Calu3 (cell line): ENCODE results near the gene POU4F1. TPM values are rescaled to one million over a fixed set of nuclear protein-coding genes. Genes with fewer than 3 reads are reported as not detected.

Experiments
- BruUV-seq: library from RNA; stranded (reverse); fragments of 400-500 nt; replicated peaks from 2 replicates; lab custom pipeline; 2021; lab: Mats Ljungman, UMichigan
- CTCF ChIA-PET: fragments of 300-600 bp; sonication (Branson Sonifier 250); formaldehyde crosslinking; loops from one replicate; lab custom pipeline; 2022; ENCODE audit warnings: antibody characterized with exemption; lab: Charles Lee
- DNase-seq: peaks from one replicate; pipeline ENCODE4 v3.0.0; 2022
- H3K27ac Mint-ChIP-seq: one replicate; pipeline ENCODE4 v1.8.0; 2022; ENCODE audit warnings: mixed read lengths; ENCODE audit not compliant: unreplicated experiment
- H3K27me3 Mint-ChIP-seq: one replicate; pipeline ENCODE4 v1.8.0; 2022; ENCODE audit warnings: mixed read lengths; ENCODE audit not compliant: unreplicated experiment
- H3K36me3 Mint-ChIP-seq: one replicate; pipeline ENCODE4 v1.8.0; 2022; ENCODE audit warnings: mild to moderate bottlenecking, moderate library complexity, mixed read lengths; ENCODE audit not compliant: insufficient read depth, unreplicated experiment
- H3K4me1 Mint-ChIP-seq: one replicate; pipeline ENCODE4 v1.8.0; 2022; ENCODE audit warnings: mild to moderate bottlenecking, low read depth, mixed read lengths; ENCODE audit not compliant: unreplicated experiment
- H3K4me3 Mint-ChIP-seq: one replicate; pipeline ENCODE4 v1.8.0; 2022; ENCODE audit warnings: mild to moderate bottlenecking, low read depth, moderate library complexity, mixed read lengths; ENCODE audit not compliant: unreplicated experiment
- H3K9me3 Mint-ChIP-seq: one replicate; pipeline ENCODE4 v1.8.0; 2022; ENCODE audit warnings: low read depth, mixed read lengths; ENCODE audit not compliant: unreplicated experiment
- CTCF ChIP-seq: fragments of 200-600 bp; IDR thresholded peaks from one replicate; pipeline ENCODE4 v1.8.0; 2022; ENCODE audit warnings: antibody characterized with exemption; ENCODE audit not compliant: unreplicated experiment
- intact Hi-C: fragments of 100-400 bp; cut with micrococcal nuclease; formaldehyde crosslinking; loops from one replicate; pipeline ENCODE4 v1.10.0; 2022; ENCODE audit not compliant: unreplicated experiment
- total RNA-seq: library from RNA; stranded (reverse); gene quantifications from 2 replicates; pipeline ENCODE4 v1.2.3, GENCODE V29; 2022

The POU4F1 gene
- total RNA-seq, 1 experiment from 2014 or later: 1.0 TPM

GRCh38 chr13:78618411-78618810 lies 15.1 kb upstream of the POU4F1 start:
- Mint-ChIP-seq H3K27ac (no peak overlapping the region), H3K36me3 (no peaks in the 10 kb centered on the region), H3K4me3 (no peak overlapping the region), H3K9me3 (no peaks in the 10 kb centered on the region), H3K27me3 (no peaks in the 10 kb centered on the region), H3K4me1 (no peaks in the 10 kb centered on the region)
- DNase-seq: no peak
- TF ChIP-seq CTCF: no peak
- BruUV-seq: no TSS peak
- CTCF ChIA-PET: no interaction called here
- intact Hi-C loops: no loop called here

- no peaks in the 10 kb centered on the region for H3K4me1 Mint-ChIP-seq
- H3K27me3 Mint-ChIP-seq: no peaks in the 10 kb centered on the region
- intact Hi-C loops: no loop called here
- H3K4me3 Mint-ChIP-seq: no peak overlapping the region
- H3K27ac Mint-ChIP-seq: no peak overlapping the region
- no peak for DNase-seq
- CTCF ChIA-PET: no interaction called here
- no TSS peak for BruUV-seq
- H3K9me3 Mint-ChIP-seq: no peaks in the 10 kb centered on the region
- no peak for TF ChIP-seq CTCF
- no peaks in the 10 kb centered on the region for H3K36me3 Mint-ChIP-seq
Measured at GRCh38 chr13:78611040-78611439, 7.7 kb upstream of the POU4F1 start.

GRCh38 chr13:78610381-78610883 lies 7.1 kb upstream of the POU4F1 start:
- no peak for DNase-seq
- no peaks in the 10 kb centered on the region for H3K4me1 Mint-ChIP-seq
- no peak overlapping the region for H3K4me3 Mint-ChIP-seq
- CTCF ChIA-PET: no interaction called here
- no peak for TF ChIP-seq CTCF
- H3K9me3 Mint-ChIP-seq: no peaks in the 10 kb centered on the region
- no peaks in the 10 kb centered on the region for H3K36me3 Mint-ChIP-seq
- intact Hi-C loops: no loop called here
- no TSS peak for BruUV-seq
- no peak overlapping the region for H3K27ac Mint-ChIP-seq
- no peaks in the 10 kb centered on the region for H3K27me3 Mint-ChIP-seq

- H3K9me3 Mint-ChIP-seq: no peaks in the 10 kb centered on the region
- TF ChIP-seq CTCF: no peak
- no TSS peak for BruUV-seq
- H3K36me3 Mint-ChIP-seq: no peaks in the 10 kb centered on the region
- intact Hi-C loops: no loop called here
- H3K27me3 Mint-ChIP-seq: no peaks in the 10 kb centered on the region
- CTCF ChIA-PET: no interaction called here
- H3K4me1 Mint-ChIP-seq: no peaks in the 10 kb centered on the region
- peak overlapping the region; percentile 57 for H3K4me3 Mint-ChIP-seq
- no peak for DNase-seq
- no peak overlapping the region for H3K27ac Mint-ChIP-seq
Measured at GRCh38 chr13:78609464-78610205, 6.3 kb upstream of the POU4F1 start.
